Astrocyte (in vitro differentiated cells and primary cell): ENCODE measurements around the gene TRIO. TPM values are rescaled to one million over a fixed set of nuclear protein-coding genes. Genes with fewer than 3 reads are reported as not detected.
A peak's percentile ranks its signal among the peaks of the same experiment; 100 is the strongest.

Experiments used
- DNase-seq: peaks from one replicate; pipeline ENCODE4 v3.0.0-alpha.2; 2010; ENCODE audit warnings: low read depth
- FAIRE-seq: peaks from 2 replicates; lab custom pipeline; 2011; peaks lifted over from hg19 to GRCh38; lab: Jason Lieb, UNC
- H2AFZ ChIP-seq: 2 replicates; pipeline ENCODE4 v1.6.0; 2012; ENCODE audit warnings: low read depth, low read length, inconsistent platforms
- H3K27ac ChIP-seq: 2 replicates; pipeline ENCODE4 v1.5.1; 2011; ENCODE audit warnings: low read depth, low read length, inconsistent platforms
- H3K27me3 ChIP-seq: 2 replicates; pipeline ENCODE4 v1.6.0; 2011; ENCODE audit warnings: low read length, inconsistent platforms; ENCODE audit not compliant: insufficient read depth
- H3K36me3 ChIP-seq: 2 replicates; pipeline ENCODE4 v1.5.1; 2011; ENCODE audit warnings: low read length, inconsistent platforms; ENCODE audit not compliant: insufficient read depth
- H3K4me1 ChIP-seq: 2 replicates; pipeline ENCODE4 v1.5.1; 2011; ENCODE audit warnings: low read length, inconsistent platforms; ENCODE audit not compliant: insufficient read depth
- H3K4me2 ChIP-seq: 2 replicates; pipeline ENCODE4 v1.6.0; 2012; ENCODE audit warnings: low read length, inconsistent platforms
- H3K4me3 ChIP-seq: 2 replicates; pipeline ENCODE4 v1.5.1; 2011; ENCODE audit warnings: low read depth, mild to moderate bottlenecking, low read length, inconsistent platforms; ENCODE audit not compliant: insufficient read depth
- H3K79me2 ChIP-seq: 2 replicates; pipeline ENCODE4 v1.6.0; 2012; ENCODE audit warnings: mild to moderate bottlenecking, low read length, inconsistent platforms; ENCODE audit not compliant: insufficient read depth
- H3K9ac ChIP-seq: 2 replicates; pipeline ENCODE4 v1.6.0; 2012; ENCODE audit warnings: mild to moderate bottlenecking, low read length, inconsistent platforms
- H3K9me3 ChIP-seq: 2 replicates; pipeline ENCODE4 v1.5.1; 2012; ENCODE audit warnings: low read depth, mild to moderate bottlenecking, low read length, inconsistent platforms; ENCODE audit not compliant: insufficient read depth
- H4K20me1 ChIP-seq: 2 replicates; pipeline ENCODE4 v1.6.0; 2012; ENCODE audit warnings: low read length, inconsistent platforms; ENCODE audit not compliant: insufficient read depth
- H3K27ac Mint-ChIP-seq: one replicate; pipeline ENCODE4 v1.8.0; 2021; ENCODE audit warnings: mild to moderate bottlenecking, mixed read lengths; ENCODE audit not compliant: unreplicated experiment
- H3K27me3 Mint-ChIP-seq: one replicate; pipeline ENCODE4 v1.8.0; 2021; ENCODE audit warnings: low read depth, mixed read lengths; ENCODE audit not compliant: unreplicated experiment
- H3K36me3 Mint-ChIP-seq: one replicate; pipeline ENCODE4 v1.8.0; 2021; ENCODE audit warnings: low read depth, mixed read lengths; ENCODE audit not compliant: unreplicated experiment
- H3K4me1 Mint-ChIP-seq: one replicate; pipeline ENCODE4 v1.8.0; 2021; ENCODE audit warnings: low read depth, mixed read lengths; ENCODE audit not compliant: unreplicated experiment
- H3K4me3 Mint-ChIP-seq: one replicate; pipeline ENCODE4 v1.8.0; 2021; ENCODE audit warnings: mild to moderate bottlenecking, moderate library complexity, mixed read lengths; ENCODE audit not compliant: unreplicated experiment
- H3K9me3 Mint-ChIP-seq: one replicate; pipeline ENCODE4 v1.8.0; 2021; ENCODE audit warnings: mild to moderate bottlenecking, mixed read lengths; ENCODE audit not compliant: unreplicated experiment
- EZH2 ChIP-seq: IDR thresholded peaks from 2 replicates; pipeline ENCODE4 v1.6.1; 2012; ENCODE audit warnings: mild to moderate bottlenecking, low read length, inconsistent platforms; ENCODE audit not compliant: insufficient read depth
- total RNA-seq: library from RNA; stranded (reverse); gene quantifications from 2 replicates; pipeline ENCODE4 v1.2.1, GENCODE V29; 2021
- TF ChIP-seq, protein P1 (sequence below): IDR thresholded peaks from 2 replicates; pipeline ENCODE4 v1.5.1; 2011; ENCODE audit warnings: low read depth, mild to moderate bottlenecking, inconsistent platforms, low read length, moderate library complexity; ENCODE audit not compliant: insufficient read depth

TRIO gene
- total RNA-seq, 1 donor from 2014 or later, result 347 TPM

DNA sequence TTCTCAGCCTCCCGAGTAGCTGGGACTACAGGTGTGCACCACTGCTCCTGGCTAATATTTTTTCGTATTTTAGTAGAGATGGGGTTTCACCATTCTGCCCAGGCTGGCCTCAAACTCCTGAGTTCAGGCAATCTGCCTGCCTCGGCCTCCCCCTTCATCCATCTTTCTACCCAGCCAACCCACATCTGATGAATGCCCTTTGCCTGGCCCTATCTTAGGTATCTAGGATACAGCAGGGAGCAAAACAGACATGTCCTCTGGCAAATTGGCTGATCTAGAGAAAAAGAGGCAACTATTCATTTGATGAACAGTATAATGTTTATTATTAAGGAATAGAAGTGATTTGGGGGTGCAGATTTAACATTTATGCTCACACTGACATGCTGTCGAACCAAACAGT is 123.0 kb downstream of the TRIO start:
- no peak for FAIRE-seq
- Mint-ChIP-seq H3K4me1 (peaks cover 86% of the 10 kb centered on the region), H3K27ac (peak overlapping the region; percentile 97), H3K27me3 (no peaks in the 10 kb centered on the region), H3K36me3 (no peaks in the 10 kb centered on the region), H3K4me3 (no peak overlapping the region), H3K9me3 (no peaks in the 10 kb centered on the region)
- peaks cover 90% of the 10 kb centered on the region for H3K4me1 ChIP-seq
- peaks cover 98% of the 10 kb centered on the region for H3K79me2 ChIP-seq
- H3K36me3 ChIP-seq, result peaks cover 7% of the 10 kb centered on the region
- TF ChIP-seq EZH2, result no peak
- TF ChIP-seq, protein P1, sequence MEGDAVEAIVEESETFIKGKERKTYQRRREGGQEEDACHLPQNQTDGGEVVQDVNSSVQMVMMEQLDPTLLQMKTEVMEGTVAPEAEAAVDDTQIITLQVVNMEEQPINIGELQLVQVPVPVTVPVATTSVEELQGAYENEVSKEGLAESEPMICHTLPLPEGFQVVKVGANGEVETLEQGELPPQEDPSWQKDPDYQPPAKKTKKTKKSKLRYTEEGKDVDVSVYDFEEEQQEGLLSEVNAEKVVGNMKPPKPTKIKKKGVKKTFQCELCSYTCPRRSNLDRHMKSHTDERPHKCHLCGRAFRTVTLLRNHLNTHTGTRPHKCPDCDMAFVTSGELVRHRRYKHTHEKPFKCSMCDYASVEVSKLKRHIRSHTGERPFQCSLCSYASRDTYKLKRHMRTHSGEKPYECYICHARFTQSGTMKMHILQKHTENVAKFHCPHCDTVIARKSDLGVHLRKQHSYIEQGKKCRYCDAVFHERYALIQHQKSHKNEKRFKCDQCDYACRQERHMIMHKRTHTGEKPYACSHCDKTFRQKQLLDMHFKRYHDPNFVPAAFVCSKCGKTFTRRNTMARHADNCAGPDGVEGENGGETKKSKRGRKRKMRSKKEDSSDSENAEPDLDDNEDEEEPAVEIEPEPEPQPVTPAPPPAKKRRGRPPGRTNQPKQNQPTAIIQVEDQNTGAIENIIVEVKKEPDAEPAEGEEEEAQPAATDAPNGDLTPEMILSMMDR, result no peak
- H3K9ac ChIP-seq, result peak overlapping the region; percentile 74
- H3K27ac ChIP-seq, result peak overlapping the region; percentile 98
- H3K9me3 ChIP-seq, result no peaks in the 10 kb centered on the region
- no peaks in the 10 kb centered on the region for H3K27me3 ChIP-seq
- no peak overlapping the region for H2AFZ ChIP-seq
- H3K4me2 ChIP-seq, result peak overlapping the region; percentile 80
- peak overlapping the region; percentile 12 for H3K4me3 ChIP-seq
- DNase-seq, result no peak
- H4K20me1 ChIP-seq, result peaks cover 36% of the 10 kb centered on the region

DNA sequence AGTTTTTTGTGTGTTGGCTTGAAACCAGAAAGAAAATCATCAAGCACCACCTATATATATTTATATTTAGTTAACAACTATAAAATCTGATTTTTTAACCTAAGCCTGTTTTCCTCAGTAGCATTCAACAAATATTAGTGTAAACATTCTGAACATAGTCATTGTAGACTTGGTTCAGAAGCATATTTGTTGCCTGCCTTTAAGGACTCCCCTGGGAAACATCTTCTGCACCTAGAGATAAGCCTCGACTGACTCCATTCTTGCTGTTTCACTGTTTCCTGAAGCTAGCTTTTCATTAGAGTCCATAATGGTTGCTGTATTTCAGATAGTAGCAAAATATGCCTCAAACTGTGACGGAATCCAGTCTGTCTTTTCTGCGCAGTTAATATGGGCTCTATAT is 123.5 kb downstream of the TRIO start:
- FAIRE-seq (no peak), DNase-seq (no peak)
- no peaks in the 10 kb centered on the region for H3K27me3 Mint-ChIP-seq
- Histone ChIP-seq H3K4me2 (peak overlapping the region; percentile 42), H3K27me3 (no peaks in the 10 kb centered on the region), H3K36me3 (peaks cover 12% of the 10 kb centered on the region), H3K4me3 (no peak overlapping the region), H2AFZ (no peak overlapping the region), H3K27ac (peak overlapping the region; percentile 98), H4K20me1 (peaks cover 33% of the 10 kb centered on the region), H3K79me2 (peaks cover 98% of the 10 kb centered on the region), H3K9me3 (no peaks in the 10 kb centered on the region), H3K9ac (peak overlapping the region; percentile 82), H3K4me1 (peaks cover 85% of the 10 kb centered on the region)
- no peak overlapping the region for H3K4me3 Mint-ChIP-seq
- no peaks in the 10 kb centered on the region for H3K9me3 Mint-ChIP-seq
- peaks cover 84% of the 10 kb centered on the region for H3K4me1 Mint-ChIP-seq
- peak overlapping the region; percentile 97 for H3K27ac Mint-ChIP-seq
- no peak for TF ChIP-seq EZH2
- TF ChIP-seq, protein P1, result no peak
- H3K36me3 Mint-ChIP-seq, result no peaks in the 10 kb centered on the region

DNA sequence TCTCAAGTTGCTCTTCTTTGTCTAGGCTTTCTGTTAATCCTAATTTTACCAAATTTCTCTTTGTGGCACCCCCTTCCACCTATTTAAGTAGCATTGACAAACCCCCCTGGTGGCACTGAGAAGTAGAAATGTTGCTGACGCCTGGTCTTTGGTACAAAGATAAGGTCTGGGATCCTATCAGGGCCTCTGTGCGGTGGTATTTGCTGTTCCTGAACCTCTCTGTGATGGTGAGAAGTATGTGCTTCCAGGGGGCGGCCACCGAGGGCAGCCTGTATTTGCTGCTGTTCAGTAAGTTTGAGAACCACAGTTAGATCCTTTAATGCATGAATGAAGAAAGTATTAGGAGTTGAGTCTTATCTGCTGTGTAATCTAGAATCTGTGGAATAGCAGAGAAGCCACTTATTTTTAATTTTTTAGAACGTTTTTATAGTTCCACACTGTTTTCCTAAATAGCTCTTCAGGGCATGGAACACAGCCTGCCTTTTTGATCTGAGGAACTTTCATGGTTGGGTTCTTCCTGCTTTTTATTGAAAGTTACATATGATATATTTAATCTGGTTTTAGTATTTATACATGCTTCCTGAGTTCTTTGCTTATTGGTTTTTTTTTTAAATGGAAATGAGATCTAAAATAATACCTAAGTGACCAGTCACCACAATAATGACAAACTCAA is 124.2 kb downstream of the TRIO start:
- FAIRE-seq, result no peak

More for the DNA sequence above, 124.2 kb downstream of the TRIO start:
- Mint-ChIP-seq H3K36me3 (no peaks in the 10 kb centered on the region), H3K4me3 (peak overlapping the region; percentile 34), H3K4me1 (peaks cover 82% of the 10 kb centered on the region), H3K9me3 (no peaks in the 10 kb centered on the region), H3K27me3 (no peaks in the 10 kb centered on the region), H3K27ac (peak overlapping the region; percentile 97)
- peaks cover 18% of the 10 kb centered on the region for H3K36me3 ChIP-seq
- peak; percentile 50 for DNase-seq
- H3K9me3 ChIP-seq, result no peaks in the 10 kb centered on the region
- H2AFZ ChIP-seq, result no peak overlapping the region
- peak overlapping the region; percentile 98 for H3K27ac ChIP-seq
- H3K27me3 ChIP-seq, result no peaks in the 10 kb centered on the region
- no peak overlapping the region for H3K4me3 ChIP-seq
- peak overlapping the region; percentile 42 for H3K4me2 ChIP-seq
- H3K79me2 ChIP-seq, result peaks cover 98% of the 10 kb centered on the region
- peaks cover 82% of the 10 kb centered on the region for H3K4me1 ChIP-seq
- peaks cover 27% of the 10 kb centered on the region for H4K20me1 ChIP-seq
- TF ChIP-seq, protein P1, result peak; percentile 4
- no peak for TF ChIP-seq EZH2
- H3K9ac ChIP-seq, result peak overlapping the region; percentile 82
